ENCODE results near the gene ARHGAP30. TPM values are rescaled to one million over a fixed set of nuclear protein-coding genes. Genes with fewer than 3 reads are reported as not detected.

Gene ARHGAP30
- total and polyA plus RNA-seq, 2 experiments from 2014 or later = 0.21 TPM; not detected in 1

- Histone ChIP-seq H3K4me3 (no peak overlapping the region), H4K20me1 (ENCODE audit: insufficient read depth) (no peaks in the 10 kb centered on the region), H2AFZ (no peak overlapping the region), H3K36me3 (ENCODE audit: low read depth) (no peaks in the 10 kb centered on the region), H3K9me3 (ENCODE audit: low read depth) (no peaks in the 10 kb centered on the region), H3K27ac (no peak overlapping the region), H3K27me3 (replicated peaks; ENCODE audit: insufficient read depth) (no peaks in the 10 kb centered on the region), H3K9ac (no peak overlapping the region), H3K4me2 (ENCODE audit: unreplicated experiment) (no peak overlapping the region), H3K9me2 (ENCODE audit: insufficient read depth) (no peaks in the 10 kb centered on the region), H3K79me2 (ENCODE audit: insufficient read depth) (no peaks in the 10 kb centered on the region), H3K4me1 (ENCODE audit: insufficient read depth) (no peaks in the 10 kb centered on the region), H3F3A (ENCODE audit: insufficient read depth) (no peaks in the 10 kb centered on the region)
- 89 to 91% methylated on average over 4 of the region's 4 CpGs for WGBS, 2 experiments (ENCODE audit: low coverage in 1 of 2, low lambda C conversion rate in 2 of 2, missing lambda C conversion rate in 2 of 2)
- in situ Hi-C loops (cut with MboI) = no loop called here
- no peak for DNase-seq
- TF ChIP-seq EZH2phosphoT487 (IDR thresholded peaks at IDR 0.05; ENCODE audit: insufficient read depth, low read depth) = no peak
- no peak for TF ChIP-seq EZH2 (IDR thresholded peaks at IDR 0.05; ENCODE audit: insufficient read depth, poor library complexity, severe bottlenecking)
Observed at GRCh38 chr1:161061419-161061818, 8.3 kb downstream of the ARHGAP30 start.

DNA sequence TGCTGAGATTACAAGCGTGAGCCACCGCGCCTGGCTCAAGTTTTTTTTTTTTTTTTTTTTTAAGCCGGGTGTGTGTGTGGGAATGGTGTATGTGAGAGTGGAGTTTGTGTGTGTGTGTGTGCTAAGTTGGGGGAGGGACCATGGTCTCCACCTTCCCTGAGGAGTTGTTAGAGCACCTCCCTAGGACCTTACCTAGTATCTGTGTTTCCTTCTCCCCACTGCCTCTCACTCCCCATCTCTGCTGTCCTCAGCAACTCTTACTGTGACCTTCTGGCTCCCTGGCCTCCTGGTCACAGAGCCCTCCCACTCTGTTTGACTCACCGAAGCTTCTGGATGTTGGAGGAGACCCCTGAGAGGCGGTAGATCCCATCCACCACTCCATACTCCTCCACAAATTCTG is 10.4 kb downstream of the ARHGAP30 start:
- H2AFZ ChIP-seq = no peak overlapping the region
- 62 to 69% methylated on average over 6 of the region's 6 CpGs for WGBS, 2 experiments (ENCODE audit: low coverage in 1 of 2, low lambda C conversion rate in 2 of 2, missing lambda C conversion rate in 2 of 2)
- TF ChIP-seq EZH2phosphoT487 (IDR thresholded peaks at IDR 0.05; ENCODE audit: insufficient read depth, low read depth) (no peak), EZH2 (IDR thresholded peaks at IDR 0.05; ENCODE audit: insufficient read depth, poor library complexity, severe bottlenecking) (no peak)
- no peak overlapping the region for H3K9ac ChIP-seq
- H3K9me2 ChIP-seq (ENCODE audit: insufficient read depth) = no peaks in the 10 kb centered on the region
- no peaks in the 10 kb centered on the region for H3K79me2 ChIP-seq (ENCODE audit: insufficient read depth)
- H3K9me3 ChIP-seq (ENCODE audit: low read depth) = no peaks in the 10 kb centered on the region
- no peaks in the 10 kb centered on the region for H3K27me3 ChIP-seq (replicated peaks; ENCODE audit: insufficient read depth)
- DNase-seq = no peak
- no peak overlapping the region for H3K4me2 ChIP-seq (ENCODE audit: unreplicated experiment)
- H3K4me1 ChIP-seq (ENCODE audit: insufficient read depth) = no peaks in the 10 kb centered on the region
- H3K4me3 ChIP-seq = no peak overlapping the region
- no peaks in the 10 kb centered on the region for H3K36me3 ChIP-seq (ENCODE audit: low read depth)
- no peaks in the 10 kb centered on the region for H4K20me1 ChIP-seq (ENCODE audit: insufficient read depth)
- no peaks in the 10 kb centered on the region for H3F3A ChIP-seq (ENCODE audit: insufficient read depth)
- H3K27ac ChIP-seq = no peak overlapping the region
- in situ Hi-C loops (cut with MboI) = no loop called here

GRCh38 chr1:161054805-161055204 is 14.9 kb downstream of the ARHGAP30 start:
- in situ Hi-C loops (cut with MboI) = no loop called here
- no peaks in the 10 kb centered on the region for H3K79me2 ChIP-seq (ENCODE audit: insufficient read depth)
- H4K20me1 ChIP-seq (ENCODE audit: insufficient read depth) = no peaks in the 10 kb centered on the region
- H3K27me3 ChIP-seq (replicated peaks; ENCODE audit: insufficient read depth) = no peaks in the 10 kb centered on the region
- no peaks in the 10 kb centered on the region for H3K36me3 ChIP-seq (ENCODE audit: low read depth)
- H3F3A ChIP-seq (ENCODE audit: insufficient read depth) = no peaks in the 10 kb centered on the region
- 62% methylated on average over 7 of the region's 7 CpGs for WGBS, 2 experiments (ENCODE audit: low coverage in 1 of 2, low lambda C conversion rate in 2 of 2, missing lambda C conversion rate in 2 of 2)
- H3K4me3 ChIP-seq = no peak overlapping the region
- no peak overlapping the region for H3K4me2 ChIP-seq (ENCODE audit: unreplicated experiment)
- no peak overlapping the region for H3K9ac ChIP-seq
- no peaks in the 10 kb centered on the region for H3K4me1 ChIP-seq (ENCODE audit: insufficient read depth)
- no peaks in the 10 kb centered on the region for H3K9me3 ChIP-seq (ENCODE audit: low read depth)
- H2AFZ ChIP-seq = no peak overlapping the region
- no peak overlapping the region for H3K27ac ChIP-seq
- no peak for TF ChIP-seq EZH2 (IDR thresholded peaks at IDR 0.05; ENCODE audit: insufficient read depth, poor library complexity, severe bottlenecking)
- no peak for TF ChIP-seq EZH2phosphoT487 (IDR thresholded peaks at IDR 0.05; ENCODE audit: insufficient read depth, low read depth)
- no peak for DNase-seq
- no peaks in the 10 kb centered on the region for H3K9me2 ChIP-seq (ENCODE audit: insufficient read depth)

DNA sequence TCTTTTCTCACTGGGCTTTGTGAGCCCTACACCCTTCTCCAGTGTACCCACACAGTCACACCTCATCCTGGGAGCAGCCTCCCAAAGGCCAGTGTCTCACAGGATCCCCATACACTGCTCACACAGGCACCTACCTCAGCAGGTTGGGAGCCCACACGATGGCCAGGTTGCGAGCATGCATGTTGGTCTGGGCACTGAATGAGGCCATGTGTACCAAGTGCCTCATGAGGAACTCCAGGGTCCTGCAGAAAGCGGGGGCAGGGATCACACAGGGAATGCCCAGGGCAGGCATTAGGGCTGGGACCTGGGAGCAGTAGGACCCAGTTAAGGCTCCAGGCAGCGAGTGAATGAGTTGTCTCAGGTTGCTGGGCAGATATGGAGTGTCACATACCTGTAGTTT is 15.5 kb downstream of the ARHGAP30 start:
- H3K36me3 ChIP-seq (ENCODE audit: low read depth) = no peaks in the 10 kb centered on the region
- H2AFZ ChIP-seq = no peak overlapping the region
- DNase-seq = no peak
- H3K9me2 ChIP-seq (ENCODE audit: insufficient read depth) = no peaks in the 10 kb centered on the region
- no peak overlapping the region for H3K27ac ChIP-seq
- no peak overlapping the region for H3K4me3 ChIP-seq
- WGBS, 2 experiments (ENCODE audit: low coverage in 1 of 2, low lambda C conversion rate in 2 of 2, missing lambda C conversion rate in 2 of 2) = 86 to 91% methylated on average over 4 of the region's 4 CpGs
- in situ Hi-C loops (cut with MboI) = no loop called here
- H3K79me2 ChIP-seq (ENCODE audit: insufficient read depth) = no peaks in the 10 kb centered on the region
- no peaks in the 10 kb centered on the region for H4K20me1 ChIP-seq (ENCODE audit: insufficient read depth)
- H3K27me3 ChIP-seq (replicated peaks; ENCODE audit: insufficient read depth) = no peaks in the 10 kb centered on the region
- TF ChIP-seq EZH2phosphoT487 (IDR thresholded peaks at IDR 0.05; ENCODE audit: insufficient read depth, low read depth) (no peak), EZH2 (IDR thresholded peaks at IDR 0.05; ENCODE audit: insufficient read depth, poor library complexity, severe bottlenecking) (no peak)
- H3K9ac ChIP-seq = no peak overlapping the region
- no peaks in the 10 kb centered on the region for H3K4me1 ChIP-seq (ENCODE audit: insufficient read depth)
- H3K4me2 ChIP-seq (ENCODE audit: unreplicated experiment) = no peak overlapping the region
- no peaks in the 10 kb centered on the region for H3K9me3 ChIP-seq (ENCODE audit: low read depth)
- no peaks in the 10 kb centered on the region for H3F3A ChIP-seq (ENCODE audit: insufficient read depth)

DNA sequence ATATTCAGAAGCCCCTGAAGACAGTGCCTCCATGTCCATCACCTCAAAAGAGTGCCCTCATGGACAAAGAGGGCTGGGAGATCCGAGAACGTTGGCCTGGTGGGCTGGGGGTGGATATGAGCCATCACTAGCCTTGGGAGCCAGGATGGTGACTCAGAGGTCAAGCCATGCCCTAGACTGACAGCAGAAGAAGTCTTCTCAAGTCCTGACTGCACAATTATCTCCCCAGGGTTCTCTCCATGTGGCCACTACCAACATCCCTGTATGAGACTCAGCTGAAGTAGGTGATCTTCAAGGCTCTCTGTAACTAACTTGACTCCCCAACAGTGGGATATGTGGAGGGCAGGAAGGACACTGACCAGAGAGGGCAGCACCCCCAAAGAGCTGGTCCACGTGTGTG is 16.8 kb downstream of the ARHGAP30 start:
- H3K4me2 ChIP-seq (ENCODE audit: unreplicated experiment) = no peak overlapping the region
- TF ChIP-seq EZH2 (IDR thresholded peaks at IDR 0.05; ENCODE audit: insufficient read depth, poor library complexity, severe bottlenecking) (no peak), EZH2phosphoT487 (IDR thresholded peaks at IDR 0.05; ENCODE audit: insufficient read depth, low read depth) (no peak)
- no peaks in the 10 kb centered on the region for H3K9me2 ChIP-seq (ENCODE audit: insufficient read depth)
- WGBS, 2 experiments (ENCODE audit: low coverage in 1 of 2, low lambda C conversion rate in 2 of 2, missing lambda C conversion rate in 2 of 2) = 9 to 31% methylated on average over 3 of the region's 3 CpGs
- no peaks in the 10 kb centered on the region for H3K36me3 ChIP-seq (ENCODE audit: low read depth)
- no peaks in the 10 kb centered on the region for H3F3A ChIP-seq (ENCODE audit: insufficient read depth)
- H3K4me1 ChIP-seq (ENCODE audit: insufficient read depth) = no peaks in the 10 kb centered on the region
- no peaks in the 10 kb centered on the region for H3K79me2 ChIP-seq (ENCODE audit: insufficient read depth)
- H4K20me1 ChIP-seq (ENCODE audit: insufficient read depth) = no peaks in the 10 kb centered on the region
- no peak overlapping the region for H3K27ac ChIP-seq
- no peaks in the 10 kb centered on the region for H3K9me3 ChIP-seq (ENCODE audit: low read depth)
- in situ Hi-C loops (cut with MboI) = no loop called here
- H3K27me3 ChIP-seq (replicated peaks; ENCODE audit: insufficient read depth) = no peaks in the 10 kb centered on the region
- no peak overlapping the region for H2AFZ ChIP-seq
- no peak overlapping the region for H3K4me3 ChIP-seq
- DNase-seq = peak; percentile 37
- no peak overlapping the region for H3K9ac ChIP-seq
